HPDE6-E6E7 (cell line): Measurements from ENCODE around the gene HNRNPR.
A peak's percentile ranks its signal among the peaks of the same experiment; 100 is the strongest.

Source experiments
- DNase-seq: peaks from one replicate; pipeline ENCODE4 v3.0.0; 2011; ENCODE audit warnings: missing footprints; ENCODE audit errors: extremely low spot score

Gene HNRNPR

DNA sequence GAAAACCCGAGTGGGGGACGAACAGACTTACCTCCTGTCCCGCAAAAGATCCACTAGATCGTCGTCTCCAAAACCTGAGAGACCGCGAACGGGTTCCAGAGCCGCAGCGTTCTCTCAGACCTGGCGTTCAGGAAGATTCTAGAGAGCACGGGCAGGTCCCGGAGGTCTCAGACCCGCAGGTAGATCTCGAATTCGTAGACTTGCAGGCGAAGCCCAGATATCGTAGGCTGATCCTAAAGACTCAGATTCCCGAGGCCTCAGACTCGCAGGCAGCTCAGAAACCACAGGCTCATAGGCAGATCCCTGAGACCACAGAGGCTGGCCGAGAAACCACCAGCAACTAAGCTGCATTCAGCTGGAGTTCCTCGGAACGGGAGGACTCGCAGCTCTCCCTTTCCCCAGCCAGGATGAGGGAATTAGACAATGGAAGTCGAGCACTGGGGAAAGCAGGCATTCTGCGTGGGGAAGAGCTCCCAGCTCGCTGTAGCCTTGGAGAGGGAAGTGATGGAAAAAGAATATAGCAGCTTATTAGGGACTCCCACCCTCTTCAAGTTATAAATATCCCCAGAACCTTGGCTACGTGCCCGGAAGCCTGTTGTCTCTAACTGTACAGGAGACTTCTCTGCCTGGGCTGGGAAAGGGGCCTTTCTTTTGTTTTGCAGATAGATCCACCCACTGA, 25.4 kb upstream of the HNRNPR start, which contains the start of gene ZNF436:
TSS of gene ZNF436 (minus strand) at position 502 of the 679 bp plus-strand sequence. CDS start 1,831 bp downstream, outside the sequence.
- DNase-seq = no peak

DNA sequence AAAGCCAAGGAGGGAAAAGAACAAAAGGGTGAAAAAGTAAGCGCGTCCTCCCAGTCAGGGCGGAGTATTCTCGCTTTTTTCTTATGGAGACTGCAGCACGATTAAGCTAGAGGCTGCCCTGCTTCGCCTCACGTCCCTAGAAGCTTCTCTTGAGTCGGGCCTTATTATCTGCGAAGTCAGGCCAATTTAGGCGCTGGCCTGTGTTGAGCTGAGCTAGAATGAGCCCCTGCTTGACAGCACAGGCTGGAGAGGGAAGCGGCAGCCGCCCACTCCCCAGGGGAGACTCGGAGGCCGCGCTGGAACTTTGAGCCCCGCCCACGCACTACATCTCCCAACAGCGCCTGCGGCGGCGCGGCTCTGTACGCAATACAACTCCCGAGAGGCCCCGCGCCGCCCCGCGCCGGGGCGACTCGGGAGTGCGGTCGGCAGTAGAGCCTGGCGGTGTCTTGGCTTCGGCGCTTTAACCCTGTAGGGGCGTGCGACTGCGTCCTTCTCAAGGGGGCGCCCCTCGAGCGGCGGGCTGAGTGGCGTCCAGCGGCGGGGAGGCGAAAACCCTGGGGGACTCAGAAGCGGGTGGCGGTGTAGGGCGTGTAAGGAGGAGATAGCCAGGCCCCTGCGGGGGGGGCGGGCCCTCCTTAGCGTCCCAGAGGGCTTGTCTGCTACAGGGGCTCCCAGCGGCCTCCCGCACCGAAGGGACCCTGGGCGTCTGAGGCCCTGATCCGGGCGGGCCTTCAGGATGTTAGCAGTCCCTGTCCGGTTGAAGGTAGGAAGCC, 24.7 kb upstream of the HNRNPR start:
- DNase-seq = peak; percentile 77

DNA sequence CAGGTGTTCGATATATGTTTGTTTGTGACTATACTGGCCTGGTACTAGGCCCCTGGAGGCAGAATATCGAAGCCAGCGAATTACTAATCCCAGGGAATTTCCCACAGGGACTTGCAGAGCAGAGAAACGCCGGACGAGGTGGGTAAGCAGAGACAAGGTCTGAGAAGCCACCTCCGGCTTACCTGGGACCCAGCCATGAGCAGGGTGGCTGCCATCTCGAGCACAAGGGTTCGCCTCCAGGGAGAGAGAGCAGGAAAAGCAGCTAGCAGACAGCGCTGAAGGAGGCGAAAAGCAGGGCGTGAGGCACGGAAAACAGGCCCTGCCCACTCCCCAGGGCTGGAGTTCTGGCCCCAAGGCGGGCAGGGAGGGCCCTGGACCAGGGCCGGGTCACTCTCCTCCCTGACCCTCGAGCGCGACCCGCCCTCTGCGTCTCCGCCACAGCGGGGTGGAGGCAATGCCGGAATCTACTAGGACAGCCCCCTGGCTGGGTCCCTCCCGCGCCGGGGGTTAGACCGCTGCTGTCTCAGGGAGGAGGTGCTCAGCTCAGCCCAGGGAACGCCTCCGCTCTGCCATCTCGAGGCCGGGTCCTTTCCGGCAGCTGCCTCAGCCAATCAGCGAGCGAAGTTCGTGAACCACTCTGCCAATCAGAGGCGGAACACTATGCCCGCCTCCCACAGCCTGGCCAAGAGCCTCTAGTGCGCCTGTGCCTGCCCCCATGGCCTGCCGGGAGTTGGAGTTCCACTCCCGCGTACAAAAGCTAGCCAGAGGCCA, 23.9 kb upstream of the HNRNPR start:
- DNase-seq = peak; percentile 99

DNA sequence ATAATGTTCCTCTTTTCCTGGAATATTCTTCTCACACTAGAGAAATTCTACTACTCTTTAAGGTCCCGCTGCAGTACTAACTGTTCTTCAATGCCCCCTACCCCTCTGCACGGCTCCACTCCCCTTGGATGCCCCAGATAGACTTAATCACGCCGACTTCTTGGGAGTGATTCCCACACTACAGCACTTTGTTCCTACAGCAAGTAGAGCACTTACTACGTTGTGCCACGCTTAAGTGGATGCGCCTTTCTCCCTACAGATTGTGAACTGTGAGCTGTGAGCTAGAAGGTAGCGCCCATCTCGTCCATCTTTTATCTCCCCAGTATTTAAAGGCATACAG, 23.3 kb upstream of the HNRNPR start:
- DNase-seq = no peak

DNA sequence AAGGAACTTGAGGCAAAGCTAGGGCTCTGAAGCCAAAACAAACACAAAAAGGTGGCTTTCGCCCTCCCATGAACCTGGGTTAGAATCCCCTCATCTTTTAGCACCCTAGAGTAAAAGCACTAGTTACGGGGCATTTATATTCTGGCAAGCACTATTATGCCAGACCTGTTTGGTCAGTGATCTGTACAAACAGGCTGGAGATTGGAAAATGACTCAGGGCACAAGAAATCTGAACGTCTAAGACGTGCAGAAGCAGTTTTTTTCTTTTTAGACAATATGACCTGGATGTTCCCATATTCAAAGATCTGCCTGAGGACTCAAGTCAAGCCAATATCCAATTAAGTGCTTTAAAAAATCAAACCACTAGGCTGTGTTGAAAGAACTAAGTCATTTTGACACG, 22.5 kb upstream of the HNRNPR start:
- DNase-seq = no peak

DNA sequence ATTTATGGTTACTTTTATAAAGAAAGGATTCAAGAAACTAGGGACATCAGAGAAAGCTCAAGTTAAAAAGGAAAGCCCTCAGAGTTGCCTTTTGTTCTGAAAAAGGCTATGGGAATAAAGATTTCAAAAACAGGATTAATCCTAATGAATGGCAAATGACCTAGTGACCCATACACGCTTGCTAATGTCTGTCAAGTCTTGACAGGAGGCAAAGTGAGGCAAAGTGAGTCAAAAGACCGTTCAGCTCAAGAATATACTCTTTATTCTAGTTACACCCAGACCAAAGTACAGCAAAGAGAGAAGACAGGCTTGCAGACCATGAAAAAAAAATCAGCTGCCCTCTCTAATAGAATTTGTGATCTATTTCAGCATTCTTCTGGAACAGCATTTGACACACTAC, 22.1 kb upstream of the HNRNPR start:
- DNase-seq = no peak

DNA sequence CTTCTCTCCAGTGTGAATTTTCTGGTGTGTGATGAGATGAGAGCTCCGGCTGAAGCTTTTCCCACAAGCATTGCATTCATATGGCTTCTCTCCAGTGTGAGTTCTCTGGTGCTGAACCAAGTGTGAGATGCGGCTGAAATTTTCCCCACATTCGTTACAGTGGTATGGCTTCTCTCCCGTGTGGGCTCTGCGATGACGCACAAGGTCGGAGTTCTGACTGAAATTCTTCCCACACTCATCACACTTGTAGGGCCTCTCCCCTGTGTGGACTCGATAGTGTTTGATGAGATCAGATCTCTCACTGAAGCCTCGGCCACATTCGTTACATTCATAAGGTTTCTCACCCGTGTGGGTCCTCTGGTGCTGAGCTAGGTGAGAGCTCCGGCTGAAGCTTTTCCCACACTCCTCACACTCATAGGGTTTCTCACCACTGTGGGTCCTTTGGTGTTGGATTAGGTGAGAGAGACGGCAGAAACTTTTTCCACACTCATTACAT, 18.2 kb upstream of the HNRNPR start:
- no peak for DNase-seq

DNA sequence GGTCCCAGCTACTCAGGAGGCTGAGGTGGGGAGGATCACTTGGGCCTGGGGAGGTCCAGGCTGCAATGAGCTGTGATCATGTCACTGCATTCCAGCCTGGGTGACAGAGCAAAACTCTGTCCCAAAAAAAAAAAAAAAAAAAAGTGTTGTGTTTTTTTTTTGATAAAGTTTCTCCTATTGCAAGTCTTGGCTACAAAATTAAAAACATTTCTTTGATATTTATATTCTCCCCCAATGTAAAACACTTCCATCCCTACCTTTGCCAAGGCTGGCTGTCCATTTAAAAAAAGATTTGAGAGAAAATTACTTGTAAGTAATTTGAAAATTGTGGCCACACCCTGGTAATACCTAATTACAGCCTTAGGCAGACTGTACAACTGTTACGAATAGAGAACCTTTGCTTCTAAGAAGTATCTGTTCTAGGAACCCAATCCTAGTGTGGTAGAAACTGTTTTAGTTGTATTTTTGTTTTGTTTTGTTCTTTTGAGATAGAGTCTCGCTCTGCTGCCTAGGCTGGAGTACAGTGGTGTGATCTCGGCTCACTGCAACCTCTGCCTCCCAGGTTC, 14.3 kb upstream of the HNRNPR start:
- DNase-seq = no peak

DNA sequence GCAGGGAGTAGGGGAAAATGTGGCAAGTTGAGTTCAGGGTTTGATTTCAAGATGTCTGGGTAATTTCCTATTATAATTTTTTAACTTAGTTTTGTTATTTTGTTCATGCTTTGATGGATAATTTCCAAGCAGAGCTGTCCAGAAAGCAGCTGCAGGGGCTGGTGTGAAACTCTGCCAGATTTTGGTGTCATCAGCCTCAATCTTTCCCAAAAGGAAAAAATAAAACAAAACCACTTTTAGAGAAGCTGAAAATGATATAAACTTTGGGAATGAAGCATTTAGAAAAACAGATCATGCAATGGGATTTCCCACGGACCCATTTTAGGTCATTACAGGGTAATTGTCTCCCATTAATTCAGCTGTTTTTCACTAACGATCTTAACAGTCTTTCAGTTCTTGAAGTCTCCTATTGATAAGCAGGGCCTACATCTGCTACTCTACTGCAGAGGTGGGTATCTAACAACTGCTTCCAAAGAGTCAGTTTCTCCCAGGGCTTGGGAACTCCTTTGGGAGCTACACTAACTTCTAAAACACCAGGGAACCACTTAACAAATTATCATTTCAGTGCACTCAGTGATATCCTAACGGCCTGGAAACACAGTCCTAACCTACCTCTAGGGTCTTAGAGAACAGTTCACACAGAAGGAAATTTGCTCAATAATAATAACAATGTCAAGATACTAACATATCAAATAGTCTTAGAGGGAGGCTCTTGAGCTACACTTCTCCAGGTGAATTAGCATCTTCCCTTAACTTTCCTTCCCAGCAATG, 13.2 kb upstream of the HNRNPR start:
- DNase-seq = no peak

DNA sequence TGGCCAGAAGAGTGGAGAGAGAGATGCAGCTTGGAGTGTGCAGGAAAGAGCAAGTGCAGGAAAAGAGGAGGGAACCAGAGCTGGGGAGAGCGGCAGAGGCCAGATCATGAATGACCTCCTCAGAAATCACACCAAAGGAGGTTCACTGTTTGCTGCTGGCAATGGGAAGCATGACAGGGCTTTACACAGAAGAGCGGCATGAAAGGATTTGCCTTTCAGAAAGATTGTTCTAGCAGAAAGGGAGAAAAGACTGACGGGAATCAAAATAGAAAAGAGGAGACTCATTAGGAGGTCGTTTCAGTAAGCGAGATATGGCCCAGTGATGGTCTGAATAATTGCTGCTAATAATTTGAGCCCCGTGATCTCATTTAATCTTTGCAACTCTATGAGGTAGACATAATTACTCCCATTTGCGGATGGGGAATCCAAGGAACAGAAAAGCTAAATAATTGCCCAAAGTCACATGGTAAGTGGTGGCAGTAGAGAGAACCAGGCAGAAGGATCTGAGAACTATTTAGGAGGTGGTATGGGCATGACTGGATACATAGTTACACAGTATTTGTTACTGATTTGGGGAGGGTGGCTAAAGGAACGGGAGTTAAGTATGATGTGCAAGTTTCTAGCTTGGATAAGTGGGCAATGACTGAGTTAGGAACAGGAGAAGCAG, 12.5 kb upstream of the HNRNPR start:
- no peak for DNase-seq

DNA sequence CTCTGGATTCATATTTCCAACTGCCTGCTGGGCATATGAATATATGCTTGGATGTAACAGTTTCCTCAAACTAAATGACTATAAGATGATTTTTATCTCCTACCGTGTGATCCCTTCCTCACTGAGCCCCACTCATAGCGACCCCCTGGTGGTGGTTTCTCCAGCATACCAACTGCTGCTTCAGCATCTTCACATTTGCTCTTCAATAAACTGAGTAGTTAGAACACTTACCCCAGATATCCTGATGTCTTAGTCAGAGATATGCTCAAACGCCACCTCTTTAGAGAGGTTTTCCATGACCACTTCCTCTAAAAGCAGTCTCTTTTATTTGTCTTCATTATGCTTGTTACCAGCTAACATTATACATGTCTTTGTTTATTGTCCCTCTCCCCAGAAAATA, 10.2 kb upstream of the HNRNPR start:
- DNase-seq = no peak

DNA sequence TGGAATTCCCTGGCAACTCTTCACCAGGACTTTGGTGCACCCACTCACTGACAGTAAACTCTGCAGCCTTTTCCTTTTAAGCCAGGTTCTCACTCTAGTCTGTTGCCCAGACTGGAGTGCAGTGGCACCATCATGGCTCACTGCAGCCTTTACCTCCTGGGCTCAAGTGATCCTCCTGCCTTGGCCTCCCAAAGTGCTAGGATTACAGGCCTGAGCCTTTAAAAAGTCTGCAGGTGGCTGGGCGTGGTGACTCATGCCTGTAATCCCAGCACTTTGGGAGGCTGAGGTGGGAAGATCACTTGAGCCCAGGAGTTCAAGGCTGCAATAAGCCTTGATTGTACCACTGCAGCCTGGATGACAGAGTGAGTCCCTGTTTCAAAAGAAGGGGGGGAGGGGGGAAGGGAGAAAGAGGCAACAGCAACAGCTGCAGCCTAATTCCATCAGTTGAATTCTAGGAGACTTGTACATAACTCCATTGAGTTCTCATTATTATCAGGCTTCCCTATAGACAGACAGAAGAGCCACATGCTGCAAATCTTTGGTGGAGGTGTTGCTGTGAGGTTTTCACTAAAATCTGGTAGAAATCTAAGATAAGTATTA, 8.1 kb upstream of the HNRNPR start:
- no peak for DNase-seq

DNA sequence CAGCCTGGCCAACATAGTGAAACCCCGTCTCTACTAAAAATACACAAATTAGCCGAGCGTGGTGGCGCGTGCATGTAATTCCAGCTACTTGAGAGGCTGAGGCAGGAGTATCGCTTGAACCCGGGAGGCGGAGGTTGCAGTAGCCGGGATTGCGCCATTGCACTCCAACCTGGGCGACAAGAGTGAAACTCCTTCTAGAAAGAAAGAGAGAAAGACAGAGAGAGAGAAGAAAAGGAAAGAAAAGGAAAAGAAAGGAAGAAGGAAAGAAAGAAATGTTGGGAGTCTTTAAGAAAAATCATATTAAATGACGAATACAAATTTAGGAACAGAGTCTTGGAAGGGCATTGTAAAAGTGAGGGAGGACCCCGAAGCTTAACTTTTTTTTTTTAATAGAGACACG, 1.8 kb upstream of the HNRNPR start:
- no peak for DNase-seq

DNA sequence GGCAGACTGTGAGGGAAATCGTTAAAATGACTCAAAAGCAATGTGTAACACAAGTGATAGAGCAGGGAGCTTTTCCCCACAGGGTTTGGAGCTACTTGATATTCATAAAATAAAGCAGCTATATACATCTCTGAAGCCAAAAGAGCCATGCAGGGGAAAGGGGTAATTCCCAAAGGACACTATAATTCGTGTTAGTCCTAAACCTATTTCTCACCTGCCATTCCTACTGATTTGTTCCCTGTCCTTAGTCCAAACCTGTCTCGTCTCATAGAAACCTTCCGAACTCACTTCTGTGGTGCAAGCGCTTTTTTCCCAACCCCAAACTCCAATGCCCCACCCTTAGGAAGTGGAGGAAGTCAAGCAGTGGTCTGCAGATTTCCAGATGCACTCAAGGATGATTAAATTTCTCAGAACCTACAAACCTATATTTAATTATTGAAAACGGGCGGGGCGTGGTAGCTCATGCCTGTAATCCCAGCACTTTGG, 946 bp upstream of the HNRNPR start:
- DNase-seq = no peak

DNA sequence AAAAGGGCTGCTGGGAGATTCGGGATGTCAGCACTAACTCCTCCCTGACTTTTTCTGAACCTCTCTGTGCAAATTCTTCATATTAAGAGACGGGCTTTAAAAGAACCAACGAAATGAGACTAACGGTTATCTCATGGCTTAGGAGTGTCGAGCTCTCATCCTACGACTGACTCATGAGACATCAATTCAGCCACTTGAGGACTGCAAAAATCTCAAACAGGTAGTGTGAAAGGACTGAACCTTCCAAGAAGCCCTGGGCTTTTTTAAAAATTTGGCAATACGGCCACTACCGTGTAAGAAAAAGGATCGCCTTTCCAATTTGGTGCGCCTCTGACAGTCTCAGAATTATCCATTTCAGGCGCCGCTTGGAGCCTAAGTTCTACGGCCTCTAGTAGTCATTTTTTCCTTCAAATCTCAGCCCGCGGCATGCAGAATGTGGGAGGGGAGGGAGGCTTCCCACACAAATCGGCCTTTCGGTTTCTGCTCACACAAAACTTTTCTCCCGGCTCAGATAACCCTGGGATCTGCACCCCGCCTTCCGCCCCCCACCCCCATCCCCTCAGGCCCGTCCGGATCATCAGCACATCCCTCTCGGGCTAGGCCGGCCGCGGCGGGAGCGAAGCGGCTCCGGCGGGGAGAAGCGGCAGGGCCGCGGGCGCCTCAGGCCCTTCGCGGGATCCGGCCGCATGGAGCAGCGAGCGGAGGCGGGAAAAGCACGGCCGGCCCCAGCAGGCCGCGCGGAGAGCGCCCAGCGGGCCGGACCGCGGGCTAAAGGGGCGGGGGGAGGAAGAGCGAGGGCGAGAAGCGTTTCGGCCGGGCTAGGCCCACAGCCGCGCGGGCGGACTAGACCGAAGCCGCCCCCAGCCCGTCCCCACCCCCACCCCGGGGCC, 618 bp downstream of the HNRNPR start:
- DNase-seq = no peak

DNA sequence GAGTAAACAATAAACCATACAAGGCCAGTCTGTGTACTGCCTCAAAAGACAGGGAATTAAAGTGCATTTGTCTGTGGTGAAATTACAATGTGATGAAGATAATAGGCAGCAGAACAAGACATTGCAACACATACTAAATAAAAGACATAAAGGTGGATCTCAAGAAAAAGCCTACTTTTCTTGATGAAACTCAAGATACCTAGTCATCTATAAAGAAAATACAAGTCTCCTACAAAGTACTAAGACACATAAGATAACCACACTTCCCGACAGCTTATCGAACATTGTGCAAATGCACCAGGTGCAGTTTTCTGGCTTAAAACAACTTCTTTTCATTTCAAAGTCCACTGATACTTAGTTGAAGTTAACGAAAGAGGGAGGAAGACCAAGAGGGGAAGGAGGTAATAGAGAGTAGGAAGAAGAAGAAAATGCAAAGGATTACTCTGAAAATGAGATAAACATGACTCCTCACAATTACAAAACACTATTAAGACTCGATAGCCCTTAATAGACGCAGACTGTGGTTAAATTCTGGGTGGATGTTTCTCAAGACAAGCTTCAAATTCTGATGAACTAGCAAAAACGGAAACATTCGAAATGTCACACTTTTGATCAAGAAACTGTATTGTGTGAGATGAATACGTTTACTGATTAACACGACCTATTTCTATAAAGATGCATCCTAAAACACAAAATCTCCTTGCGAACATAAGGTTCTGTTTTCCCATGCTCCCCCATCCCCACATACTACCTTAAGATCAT, 2.0 kb downstream of the HNRNPR start:
- DNase-seq = no peak

DNA sequence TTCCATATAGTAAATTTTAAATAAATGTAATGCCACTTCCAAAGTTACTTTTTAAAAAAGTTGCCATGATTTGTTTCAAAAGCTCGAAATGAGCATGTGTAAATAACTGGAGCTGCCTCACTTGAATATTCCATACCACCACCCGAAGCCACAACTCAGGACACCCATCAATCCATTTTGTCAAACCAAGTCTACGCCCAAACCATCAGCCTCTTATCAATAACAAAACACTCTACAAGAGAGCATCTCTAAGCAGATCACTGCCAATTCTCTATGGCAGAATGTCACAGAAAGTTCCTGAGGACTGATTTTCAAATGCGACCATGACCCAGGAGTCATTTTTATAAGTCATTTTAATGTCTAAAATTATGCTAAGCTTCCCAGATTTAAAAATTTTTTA, 4.5 kb downstream of the HNRNPR start:
- DNase-seq = no peak

DNA sequence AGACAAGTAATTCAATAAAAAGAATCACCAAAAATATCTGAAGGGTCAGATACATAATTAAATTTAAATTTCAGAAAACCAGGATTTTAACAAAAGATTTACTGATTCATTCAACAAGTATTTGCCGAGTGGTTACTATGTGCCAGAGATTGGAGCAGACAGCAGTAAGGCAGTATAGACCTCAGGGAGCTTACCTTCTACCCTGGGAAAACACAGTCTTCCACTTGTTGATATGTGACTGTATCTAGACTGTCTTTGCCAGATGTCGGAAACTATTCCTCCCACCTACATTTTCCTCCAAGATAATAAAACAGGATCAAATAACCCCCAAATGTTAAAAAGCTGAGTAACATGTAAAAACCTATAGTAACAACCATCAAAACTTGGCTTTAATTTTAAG, 6.2 kb downstream of the HNRNPR start:
- no peak for DNase-seq

DNA sequence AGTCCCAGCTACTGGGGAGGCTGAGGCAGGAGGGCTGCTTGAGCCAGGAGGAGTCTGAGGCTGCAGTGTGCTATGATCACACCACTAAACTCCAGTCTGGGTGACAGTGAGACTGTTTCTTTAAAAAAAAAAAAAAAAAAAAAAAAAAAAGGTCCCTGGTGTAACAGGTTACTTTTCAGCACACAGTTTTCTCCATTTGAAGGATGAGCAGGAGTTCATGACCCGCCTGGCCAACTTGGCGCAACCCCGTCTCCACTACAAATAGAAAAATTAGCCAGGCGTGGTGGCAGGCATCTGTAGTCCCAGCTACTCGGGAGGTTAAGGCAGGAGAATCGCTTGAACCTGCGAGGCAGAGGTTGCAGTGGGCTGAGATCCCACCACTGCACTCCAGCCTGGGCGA, 12.4 kb downstream of the HNRNPR start:
- DNase-seq = no peak
